ENCODE measurements around the gene GLI3.

- TF ChIP-seq CTCF (conservative IDR thresholded peaks at IDR 0.05 in 1 of 2, IDR thresholded peaks at IDR 0.05 in 1 of 2; ENCODE audit: extremely low read depth in 1 of 2, insufficient read depth in 1 of 2, low read depth in 1 of 2, low read length in 2 of 2) (no peak), EZH2 (IDR thresholded peaks at IDR 0.05; ENCODE audit: borderline replicate concordance, low read length) (no peak)
Observed at GRCh38 chr7:42103456-42103855, 133.6 kb downstream of the GLI3 start.
